HEK293T (cell line): ENCODE measurements around the gene KYAT1.

Source experiments
- ARNT ChIP-seq: fragments of 450-650 bp; IDR thresholded peaks from 2 replicates; pipeline ENCODE4 v1.6.1; 2017; ENCODE audit warnings: mild to moderate bottlenecking
- BHLHE40 ChIP-seq: fragments of 450-650 bp; IDR thresholded peaks from 2 replicates; pipeline ENCODE4 v1.6.1; 2016; ENCODE audit warnings: mild to moderate bottlenecking, moderate library complexity, borderline replicate concordance
- CTBP1 ChIP-seq: fragments of 450-650 bp; IDR thresholded peaks from 2 replicates; pipeline ENCODE4 v1.6.1; 2016; ENCODE audit warnings: borderline replicate concordance
- FOXA1 ChIP-seq: fragments of 450-650 bp; IDR thresholded peaks from 2 replicates; pipeline ENCODE4 v1.6.1; 2016; ENCODE audit warnings: mild to moderate bottlenecking
- HDGF ChIP-seq: fragments of 450-650 bp; IDR thresholded peaks from 2 replicates; pipeline ENCODE4 v1.6.1; 2017; ENCODE audit warnings: antibody characterized with exemption, borderline replicate concordance
- L3MBTL2 ChIP-seq: fragments of 450-650 bp; conservative IDR thresholded peaks from 2 replicates; pipeline ENCODE4 v1.6.1; 2016; ENCODE audit warnings: mild to moderate bottlenecking
- LEF1 ChIP-seq: fragments of 450-650 bp; IDR thresholded peaks from 2 replicates; pipeline ENCODE4 v1.6.1; 2017; ENCODE audit warnings: mild to moderate bottlenecking, borderline replicate concordance
- SP1 ChIP-seq: fragments of 450-650 bp; IDR thresholded peaks from 2 replicates; pipeline ENCODE4 v1.6.1; 2017
- SUZ12 ChIP-seq: fragments of 450-650 bp; IDR thresholded peaks from 2 replicates; pipeline ENCODE4 v1.6.1; 2016; ENCODE audit warnings: mild to moderate bottlenecking
- TARDBP ChIP-seq: fragments of 450-650 bp; IDR thresholded peaks from 2 replicates; pipeline ENCODE4 v1.6.1; 2016
- ZNF384 ChIP-seq: fragments of 450-650 bp; IDR thresholded peaks from 2 replicates; pipeline ENCODE4 v1.6.1; 2016

DNA sequence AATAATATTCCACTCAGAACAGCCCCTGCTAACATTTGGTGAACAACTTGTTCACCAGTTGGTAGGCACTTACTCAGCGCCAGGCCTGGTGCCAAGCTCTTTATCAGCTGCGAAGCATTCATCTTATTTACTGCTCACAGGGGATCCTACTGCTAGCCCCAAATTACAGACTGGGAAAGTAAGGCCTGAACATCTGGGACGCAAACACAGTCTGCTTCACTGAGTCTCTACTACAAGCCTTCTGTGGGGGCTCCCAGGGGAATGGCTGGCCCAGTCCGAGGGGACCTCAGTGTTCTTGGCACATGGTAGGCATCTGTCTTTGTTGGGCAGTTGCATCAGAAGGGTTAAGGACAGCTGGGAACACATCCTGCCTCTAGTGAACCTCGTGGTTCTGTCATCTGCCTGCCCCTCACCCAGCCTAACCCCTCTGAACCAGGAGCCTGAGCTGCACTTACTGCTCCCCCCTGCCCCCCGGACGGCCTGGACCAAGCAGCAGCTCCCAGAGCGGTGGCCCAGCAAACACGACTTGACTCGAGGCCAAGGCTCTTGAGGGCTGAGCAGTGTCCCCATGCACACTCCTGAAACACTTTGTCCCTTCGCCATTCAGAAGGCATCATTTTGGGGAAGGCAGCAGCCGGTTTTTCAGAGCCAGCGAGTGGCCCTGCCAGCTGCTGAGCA lies 38.8 kb upstream of the KYAT1 start, which contains the start of gene PHYHD1:
- no peak for TF ChIP-seq ZNF384
- 0 out of 2 replicates have a peak, but pooled peaks have one; percentile 61 for TF ChIP-seq HDGF
- no peak for TF ChIP-seq CTBP1
- no peak for TF ChIP-seq SP1
- no peak for TF ChIP-seq LEF1
- no peak for TF ChIP-seq TARDBP
- no peak for TF ChIP-seq BHLHE40
- no peak for TF ChIP-seq SUZ12
- TF ChIP-seq L3MBTL2 = no peak
- TF ChIP-seq ARNT = no peak
- no peak for TF ChIP-seq FOXA1
